Thyroid gland (tissue), 4 donors: ENCODE results near the gene AGTPBP1. TPM values are rescaled to one million over a fixed set of nuclear protein-coding genes. Genes with fewer than 3 reads are reported as not detected.

Experiments used
- DNase-seq, 2 donors: peaks; one replicate each; pipeline ENCODE4 v3.0.0-alpha.2; 2019
- H3K27ac ChIP-seq, 3 donors: fragments of 200-600 bp; sonication (generic); 1 replicate in 2 of 3; 2 replicates in 1 of 3; pipeline ENCODE4 v1.5.1; 2016 to 2019; ENCODE audit warnings: mild to moderate bottlenecking in 1 of 3, moderate library complexity in 1 of 3
- H3K27me3 ChIP-seq: fragments of 200-600 bp; sonication (generic); one replicate; pipeline ENCODE4 v1.5.1; 2019
- H3K36me3 ChIP-seq, 2 donors: fragments of 200-600 bp; sonication (generic); one replicate each; pipeline ENCODE4 v1.5.1; 2016 to 2019
- H3K4me1 ChIP-seq, 2 donors: fragments of 200-600 bp; sonication (generic); one replicate each; pipeline ENCODE4 v1.5.1; 2017 to 2019
- H3K4me3 ChIP-seq, 3 donors: fragments of 200-600 bp; sonication (generic); replicated peaks in 1 of 3; 1 replicate in 2 of 3; 2 replicates in 1 of 3; pipeline ENCODE4 v1.5.1; 2016; ENCODE audit warnings: mild to moderate bottlenecking in 1 of 3
- H3K9me3 ChIP-seq: fragments of 200-600 bp; sonication (generic); one replicate; pipeline ENCODE4 v1.5.1; 2017
- POLR2A ChIP-seq, 2 donors: fragments of 450-650 bp; IDR thresholded peaks; one replicate each; pipeline ENCODE4 v1.6.1; 2017; ENCODE audit warnings: antibody characterized with exemption in 2 of 2, mild to moderate bottlenecking in 2 of 2, moderate library complexity in 1 of 2
- WGBS, 2 donors: methylation state at CpG; one replicate each; pipeline ENCODE4 v1.1.5; 2017; 5-methylcytosine and 5-hydroxymethylcytosine counted together
- intact Hi-C: fragments of 100-400 bp; cut with DNase I; formaldehyde crosslinking; loops from one replicate; pipeline ENCODE4 v1.15.1; 2023
- total RNA-seq, 4 donors: library from RNA; depleted of rRNA; stranded (reverse); fragments of >200 nt; gene quantifications; one replicate each; pipeline ENCODE4 v1.2.3, GENCODE V29; 2016
- TF ChIP-seq, protein P1 (sequence below), 6 experiments: fragments of 200-600 bp in 3 of 6; fragments of 450-650 bp in 3 of 6; sonication (generic) in 3 of 6; IDR thresholded peaks; one replicate each; pipeline ENCODE4 v1.5.1; 2016 to 2019; ENCODE audit warnings: antibody characterized with exemption in 6 of 6, mild to moderate bottlenecking in 2 of 6, inconsistent platforms in 1 of 6, moderate library complexity in 1 of 6

AGTPBP1 gene
- total RNA-seq, 4 donors from 2014 or later = 18.2 to 23.3 (median 22.0) TPM

DNA sequence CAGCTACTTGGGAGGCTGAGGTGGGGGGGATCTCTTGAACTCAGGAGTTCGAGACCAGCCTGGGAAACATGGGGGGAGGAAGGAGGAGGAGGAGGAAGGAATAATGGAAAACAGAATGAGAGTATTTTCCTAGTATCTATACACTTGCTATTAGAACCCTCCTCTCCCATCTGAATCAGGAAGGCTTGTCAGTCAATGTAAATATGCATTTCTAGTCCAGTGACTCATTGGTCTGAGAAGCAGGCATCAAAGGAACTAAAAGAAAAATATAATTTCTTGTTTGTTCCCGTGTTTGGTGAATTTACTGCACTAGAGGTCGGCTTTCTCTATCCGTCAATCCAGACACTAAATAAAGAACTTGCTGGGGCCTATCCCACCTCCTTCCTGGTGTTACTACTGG lies 88.6 kb downstream of the AGTPBP1 start:
- H3K4me3 ChIP-seq = no peak overlapping the region
- no peaks in the 10 kb centered on the region for H3K27me3 ChIP-seq
- WGBS, 2 donors = 95 to 99% methylated on average over 4 of the region's 4 CpGs
- DNase-seq = no peak
- H3K27ac ChIP-seq = no peak overlapping the region
- H3K4me1 ChIP-seq = no peaks in the 10 kb centered on the region
- H3K9me3 ChIP-seq = no peaks in the 10 kb centered on the region
- intact Hi-C loops = no loop called here
- TF ChIP-seq, protein P1, sequence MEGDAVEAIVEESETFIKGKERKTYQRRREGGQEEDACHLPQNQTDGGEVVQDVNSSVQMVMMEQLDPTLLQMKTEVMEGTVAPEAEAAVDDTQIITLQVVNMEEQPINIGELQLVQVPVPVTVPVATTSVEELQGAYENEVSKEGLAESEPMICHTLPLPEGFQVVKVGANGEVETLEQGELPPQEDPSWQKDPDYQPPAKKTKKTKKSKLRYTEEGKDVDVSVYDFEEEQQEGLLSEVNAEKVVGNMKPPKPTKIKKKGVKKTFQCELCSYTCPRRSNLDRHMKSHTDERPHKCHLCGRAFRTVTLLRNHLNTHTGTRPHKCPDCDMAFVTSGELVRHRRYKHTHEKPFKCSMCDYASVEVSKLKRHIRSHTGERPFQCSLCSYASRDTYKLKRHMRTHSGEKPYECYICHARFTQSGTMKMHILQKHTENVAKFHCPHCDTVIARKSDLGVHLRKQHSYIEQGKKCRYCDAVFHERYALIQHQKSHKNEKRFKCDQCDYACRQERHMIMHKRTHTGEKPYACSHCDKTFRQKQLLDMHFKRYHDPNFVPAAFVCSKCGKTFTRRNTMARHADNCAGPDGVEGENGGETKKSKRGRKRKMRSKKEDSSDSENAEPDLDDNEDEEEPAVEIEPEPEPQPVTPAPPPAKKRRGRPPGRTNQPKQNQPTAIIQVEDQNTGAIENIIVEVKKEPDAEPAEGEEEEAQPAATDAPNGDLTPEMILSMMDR (IDR thresholded peaks at IDR 0.05) = no peak
- TF ChIP-seq POLR2A (IDR thresholded peaks at IDR 0.05) = no peak
- no peaks in the 10 kb centered on the region for H3K36me3 ChIP-seq

DNA sequence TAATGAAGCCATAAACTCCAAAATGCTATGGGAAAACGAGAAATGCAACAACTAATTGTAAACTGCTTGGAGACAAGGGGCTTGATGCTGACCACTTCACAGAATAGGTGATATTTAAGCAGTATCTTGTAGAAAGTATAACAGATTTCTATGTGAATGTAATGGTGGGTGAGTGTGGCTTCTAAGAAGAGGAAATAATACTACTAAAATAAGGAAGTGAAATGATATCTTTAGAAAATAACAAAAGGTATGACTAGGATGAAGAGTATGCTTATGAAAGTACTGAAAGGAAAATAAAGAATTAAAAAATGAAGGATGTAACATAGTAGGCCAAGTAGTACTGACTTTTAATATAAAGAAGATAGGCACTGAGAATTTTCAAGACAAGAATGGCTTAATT lies 94.2 kb downstream of the AGTPBP1 start:
- H3K27me3 ChIP-seq = no peaks in the 10 kb centered on the region
- DNase-seq = no peak
- H3K9me3 ChIP-seq = no peaks in the 10 kb centered on the region
- no peaks in the 10 kb centered on the region for H3K36me3 ChIP-seq
- TF ChIP-seq, protein P1 (IDR thresholded peaks at IDR 0.05) = no peak
- no peak for TF ChIP-seq POLR2A (IDR thresholded peaks at IDR 0.05)
- no peaks in the 10 kb centered on the region for H3K4me1 ChIP-seq
- intact Hi-C loops = no loop called here
- 97 to 98% methylated on average over 1 of the region's 1 CpG for WGBS, 2 donors
- no peak overlapping the region for H3K4me3 ChIP-seq
- H3K27ac ChIP-seq = no peak overlapping the region

DNA sequence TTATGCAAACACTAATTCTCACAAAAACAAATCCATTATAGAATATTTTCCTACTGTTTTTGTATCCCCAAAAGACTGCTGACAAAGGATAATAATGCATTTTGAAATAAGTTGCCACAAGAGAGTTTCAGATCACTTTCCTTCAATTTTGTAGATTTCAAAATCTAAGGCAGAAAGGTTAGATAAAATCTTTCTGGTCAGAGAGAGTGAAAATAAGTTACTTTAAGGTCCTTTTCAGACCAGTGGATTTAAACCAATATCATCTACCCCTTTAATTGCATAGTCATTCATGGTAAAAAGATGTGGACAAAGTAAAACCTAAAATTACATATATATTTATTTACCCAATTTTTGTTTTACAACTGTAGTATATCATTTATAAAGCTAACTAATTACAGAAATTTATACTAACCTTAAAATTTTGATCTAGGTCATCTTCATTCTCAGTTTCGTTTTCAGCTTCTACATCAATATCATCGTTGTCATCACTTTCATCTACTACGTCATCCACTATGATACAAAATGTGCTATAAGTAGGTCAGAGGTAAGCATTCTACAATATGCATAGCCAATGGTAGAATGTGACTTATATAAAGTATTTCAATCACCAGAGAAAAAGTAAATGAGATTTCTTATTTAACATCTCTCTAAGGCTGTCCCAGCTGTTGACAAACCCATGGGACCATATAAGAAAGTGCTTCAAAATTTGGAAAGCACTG lies 95.7 kb downstream of the AGTPBP1 start:
- H3K27me3 ChIP-seq = no peaks in the 10 kb centered on the region
- no peak overlapping the region for H3K4me3 ChIP-seq
- H3K27ac ChIP-seq = no peak overlapping the region
- no peak for DNase-seq
- intact Hi-C loops = no loop called here
- no peak for TF ChIP-seq POLR2A (IDR thresholded peaks at IDR 0.05)
- TF ChIP-seq, protein P1 (IDR thresholded peaks at IDR 0.05) = no peak
- no peaks in the 10 kb centered on the region for H3K36me3 ChIP-seq
- no peaks in the 10 kb centered on the region for H3K4me1 ChIP-seq
- 93 to 97% methylated on average over 3 of the region's 3 CpGs for WGBS, 2 donors
- no peaks in the 10 kb centered on the region for H3K9me3 ChIP-seq

DNA sequence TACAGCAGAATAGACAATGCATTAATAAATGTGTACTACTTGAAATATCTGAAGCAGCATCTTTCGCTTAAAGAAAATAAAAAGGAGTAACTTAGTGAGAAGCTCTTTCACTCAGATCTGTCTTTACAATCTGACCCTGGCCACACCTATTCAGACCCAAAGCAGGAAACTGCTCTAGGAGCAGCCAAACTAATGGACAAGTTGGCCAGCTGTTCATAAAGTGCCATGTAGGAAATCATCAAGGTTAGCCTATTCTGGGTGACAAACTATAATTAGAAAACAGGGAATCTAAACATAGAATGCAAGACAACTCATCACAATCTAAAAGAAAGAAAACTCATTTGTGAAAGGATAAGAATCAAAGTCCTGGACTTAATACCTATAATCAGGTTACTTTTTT lies 101.3 kb downstream of the AGTPBP1 start:
- 86 to 91% methylated on average over 1 of the region's 1 CpG for WGBS, 2 donors
- no peak for DNase-seq
- Histone ChIP-seq H3K36me3 (no peaks in the 10 kb centered on the region), H3K4me1 (no peaks in the 10 kb centered on the region), H3K9me3 (no peaks in the 10 kb centered on the region), H3K27me3 (no peaks in the 10 kb centered on the region), H3K4me3 (no peak overlapping the region), H3K27ac (no peak overlapping the region)
- intact Hi-C loops = no loop called here
- no peak for TF ChIP-seq POLR2A (IDR thresholded peaks at IDR 0.05)
- TF ChIP-seq, protein P1 (IDR thresholded peaks at IDR 0.05) = no peak

DNA sequence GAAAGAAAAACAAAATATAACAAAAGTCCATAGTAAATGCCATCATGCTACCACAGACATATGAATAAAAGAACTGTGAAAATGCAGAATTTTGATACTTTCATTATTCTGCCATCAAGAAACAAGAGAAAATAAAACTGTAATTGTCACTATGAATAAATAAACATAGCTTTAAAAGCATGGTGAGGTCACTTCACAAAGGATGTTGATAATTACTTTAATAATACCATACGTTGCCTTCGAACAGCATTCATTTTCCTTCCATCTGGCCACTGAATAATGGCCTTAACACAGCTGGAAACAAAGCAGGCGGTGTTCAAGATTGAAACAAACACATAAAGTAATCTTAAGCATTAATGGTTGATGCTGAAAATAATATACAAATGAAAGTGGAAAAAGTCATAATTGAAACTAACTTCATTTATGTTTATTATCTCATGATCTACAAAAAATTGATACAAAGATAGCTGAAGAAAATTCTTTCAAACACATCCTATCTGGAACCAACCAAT lies 102.0 kb downstream of the AGTPBP1 start:
- H3K4me3 ChIP-seq = no peak overlapping the region
- DNase-seq = no peak
- no peak overlapping the region for H3K27ac ChIP-seq
- intact Hi-C loops = no loop called here
- H3K9me3 ChIP-seq = no peaks in the 10 kb centered on the region
- WGBS, 2 donors = 82 to 86% methylated on average over 3 of the region's 3 CpGs
- TF ChIP-seq, protein P1 (IDR thresholded peaks at IDR 0.05) = no peak
- no peak for TF ChIP-seq POLR2A (IDR thresholded peaks at IDR 0.05)
- no peaks in the 10 kb centered on the region for H3K4me1 ChIP-seq
- no peaks in the 10 kb centered on the region for H3K27me3 ChIP-seq
- no peaks in the 10 kb centered on the region for H3K36me3 ChIP-seq
